Esophagus muscularis mucosa (tissue), 4 donors: ENCODE results near the gene SMCHD1. TPM values are rescaled to one million over a fixed set of nuclear protein-coding genes. Genes with fewer than 3 reads are reported as not detected.

Source experiments
- DNase-seq: peaks from one replicate; pipeline ENCODE4 v3.0.0-alpha.2; 2017; ENCODE audit errors: extremely low spot score
- H3K27ac ChIP-seq, 4 donors: fragments of 200-600 bp; sonication (generic); replicated peaks in 1 of 4; 1 replicate in 3 of 4; 2 replicates in 1 of 4; pipeline ENCODE4 v1.5.1; 2016 to 2019; ENCODE audit warnings: mild to moderate bottlenecking in 1 of 4
- H3K27me3 ChIP-seq, 4 donors: fragments of 200-600 bp; sonication (generic); one replicate each; pipeline versions ENCODE4 v1.5.1 to v1.6.0; 2016 to 2019
- H3K36me3 ChIP-seq, 4 donors: fragments of 200-600 bp; sonication (generic); one replicate each; pipeline ENCODE4 v1.5.1; 2016 to 2019
- H3K4me1 ChIP-seq, 4 donors: fragments of 200-600 bp; sonication (generic); one replicate each; pipeline ENCODE4 v1.5.1; 2016 to 2019
- H3K4me3 ChIP-seq, 4 donors: fragments of 200-600 bp; sonication (generic); 1 replicate in 2 of 4; 2 replicates in 2 of 4; pipeline ENCODE4 v1.5.1; 2016 to 2019; ENCODE audit warnings: mild to moderate bottlenecking in 4 of 4, moderate library complexity in 1 of 4
- H3K9me3 ChIP-seq, 4 donors: fragments of 200-600 bp; sonication (generic); 1 replicate in 3 of 4; 2 replicates in 1 of 4; pipeline ENCODE4 v1.5.1; 2016 to 2019
- EP300 ChIP-seq: sonication (generic); formaldehyde crosslinking; IDR thresholded peaks from one replicate; pipeline ENCODE4 v1.6.1; 2017; ENCODE audit warnings: antibody characterized with exemption
- POLR2A ChIP-seq: fragments of 450-650 bp; IDR thresholded peaks from one replicate; pipeline ENCODE4 v1.6.1; 2017; ENCODE audit warnings: antibody characterized with exemption, moderate library complexity, mild to moderate bottlenecking, low read depth
- POLR2AphosphoS5 ChIP-seq, 2 donors: sonication (generic); formaldehyde crosslinking; IDR thresholded peaks; one replicate each; pipeline ENCODE4 v1.6.1; 2017; ENCODE audit warnings: antibody characterized with exemption in 2 of 2
- WGBS: methylation state at CpG from one replicate; pipeline ENCODE4 v1.1.5; 2018; 5-methylcytosine and 5-hydroxymethylcytosine counted together
- intact Hi-C: fragments of 100-400 bp; cut with DNase I; formaldehyde crosslinking; loops from one replicate; pipeline ENCODE4 v1.15.1; 2023
- total RNA-seq, 4 donors: library from RNA; depleted of rRNA; stranded (reverse); fragments of >200 nt; gene quantifications; one replicate each; pipeline versions ENCODE4 v1.1.0 to v1.2.1, GENCODE V29; 2016
- TF ChIP-seq, protein P1 (sequence below), 3 experiments: fragments of 200-600 bp in 2 of 3; fragments of 450-650 bp in 1 of 3; sonication (generic) in 2 of 3; IDR thresholded peaks; one replicate each; pipeline ENCODE4 v1.5.1; 2017 to 2019; ENCODE audit warnings: antibody characterized with exemption in 3 of 3, mild to moderate bottlenecking in 2 of 3, moderate library complexity in 1 of 3

Gene SMCHD1
- total RNA-seq, 4 donors from 2014 or later: 47.9 to 62.3 (median 58.2) TPM

DNA sequence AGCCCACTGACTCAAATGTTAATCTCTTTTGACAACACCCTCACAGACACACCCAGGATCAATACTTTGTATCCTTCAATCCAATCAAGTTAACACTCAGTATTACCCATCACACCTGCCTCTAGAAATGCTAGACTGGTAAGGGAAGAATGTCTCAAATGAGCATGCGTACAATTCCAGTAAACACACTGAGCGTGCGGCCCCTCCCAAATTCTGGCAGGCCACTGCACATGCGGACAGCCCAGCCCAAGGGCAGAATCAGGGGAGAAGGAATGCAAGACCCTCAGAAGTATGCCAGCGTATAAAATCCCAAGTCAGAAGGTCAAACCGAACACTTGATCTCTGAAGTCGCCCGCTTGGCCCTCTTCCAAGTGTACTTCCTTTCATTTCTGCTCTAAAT is 183.7 kb downstream of the SMCHD1 start:
- H3K4me1 ChIP-seq: no peaks in the 10 kb centered on the region
- H3K27me3 ChIP-seq: no peaks in the 10 kb centered on the region
- H3K36me3 ChIP-seq: no peaks in the 10 kb centered on the region
- no peak for DNase-seq
- intact Hi-C loops: no loop called here
- no peak overlapping the region for H3K4me3 ChIP-seq
- TF ChIP-seq, protein P1, sequence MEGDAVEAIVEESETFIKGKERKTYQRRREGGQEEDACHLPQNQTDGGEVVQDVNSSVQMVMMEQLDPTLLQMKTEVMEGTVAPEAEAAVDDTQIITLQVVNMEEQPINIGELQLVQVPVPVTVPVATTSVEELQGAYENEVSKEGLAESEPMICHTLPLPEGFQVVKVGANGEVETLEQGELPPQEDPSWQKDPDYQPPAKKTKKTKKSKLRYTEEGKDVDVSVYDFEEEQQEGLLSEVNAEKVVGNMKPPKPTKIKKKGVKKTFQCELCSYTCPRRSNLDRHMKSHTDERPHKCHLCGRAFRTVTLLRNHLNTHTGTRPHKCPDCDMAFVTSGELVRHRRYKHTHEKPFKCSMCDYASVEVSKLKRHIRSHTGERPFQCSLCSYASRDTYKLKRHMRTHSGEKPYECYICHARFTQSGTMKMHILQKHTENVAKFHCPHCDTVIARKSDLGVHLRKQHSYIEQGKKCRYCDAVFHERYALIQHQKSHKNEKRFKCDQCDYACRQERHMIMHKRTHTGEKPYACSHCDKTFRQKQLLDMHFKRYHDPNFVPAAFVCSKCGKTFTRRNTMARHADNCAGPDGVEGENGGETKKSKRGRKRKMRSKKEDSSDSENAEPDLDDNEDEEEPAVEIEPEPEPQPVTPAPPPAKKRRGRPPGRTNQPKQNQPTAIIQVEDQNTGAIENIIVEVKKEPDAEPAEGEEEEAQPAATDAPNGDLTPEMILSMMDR (IDR thresholded peaks at IDR 0.05): no peak
- TF ChIP-seq EP300 (no peak), POLR2AphosphoS5 (IDR thresholded peaks at IDR 0.05) (no peak), POLR2A (no peak)
- H3K9me3 ChIP-seq: peaks cover 0 to 11% (median 4%) of the 10 kb centered on the region in 4 donors
- no peak overlapping the region for H3K27ac ChIP-seq
- WGBS: 78% methylated on average over 8 of the region's 8 CpGs

DNA sequence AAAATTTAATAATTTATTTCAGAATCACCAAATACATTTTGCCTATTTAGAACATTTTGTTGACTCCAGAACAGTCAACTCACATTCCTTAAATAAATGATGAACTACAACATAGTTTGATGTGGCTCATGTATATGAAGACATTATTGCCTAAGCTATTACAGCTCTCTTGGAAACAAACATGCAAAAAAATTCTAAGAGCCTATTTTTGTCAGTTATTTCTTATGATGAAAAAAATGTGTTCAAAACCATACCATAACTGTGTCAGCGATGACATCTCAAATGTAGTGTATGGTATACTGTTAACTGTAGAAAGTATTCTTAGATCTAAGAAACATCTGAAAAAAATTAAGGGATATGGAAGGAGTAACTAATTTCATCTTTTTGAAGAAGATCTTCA is 185.0 kb downstream of the SMCHD1 start:
- intact Hi-C loops: no loop called here
- TF ChIP-seq, protein P1 (IDR thresholded peaks at IDR 0.05): no peak
- TF ChIP-seq EP300 (no peak), POLR2AphosphoS5 (IDR thresholded peaks at IDR 0.05) (no peak), POLR2A (no peak)
- Histone ChIP-seq H3K27me3 (peaks cover 0 to 10% (median 0%) of the 10 kb centered on the region in 4 donors), H3K4me3 (no peak overlapping the region), H3K36me3 (no peaks in the 10 kb centered on the region), H3K4me1 (no peaks in the 10 kb centered on the region), H3K9me3 (peaks cover 0 to 11% (median 4%) of the 10 kb centered on the region in 4 donors), H3K27ac (no peak overlapping the region)
- no peak for DNase-seq
- 92% methylated on average over 1 of the region's 1 CpG for WGBS

DNA sequence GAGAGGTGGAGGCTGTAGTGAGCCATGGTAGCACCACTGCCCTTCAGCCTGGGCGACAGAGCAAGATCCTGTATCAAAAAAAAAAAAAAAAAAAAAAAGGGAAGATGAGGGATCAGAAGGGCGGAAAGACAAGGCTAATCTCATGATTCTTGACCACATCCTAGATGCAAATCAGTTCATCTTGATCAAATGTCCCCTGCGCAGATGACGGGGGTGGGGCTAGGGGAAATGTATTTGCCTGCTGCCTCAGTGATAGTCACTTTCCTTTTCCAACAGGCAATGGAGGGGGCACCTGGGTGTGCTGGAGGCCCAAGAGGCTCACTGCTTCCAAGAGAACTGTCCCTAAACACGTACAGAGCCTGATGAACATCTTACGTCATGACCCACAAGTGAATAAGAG is 187.6 kb downstream of the SMCHD1 start:
- H3K9me3 ChIP-seq: peaks cover 0 to under 1% (median 0%) of the 10 kb centered on the region in 4 donors
- H3K4me1 ChIP-seq: peaks cover 9 to 25% (median 23%) of the 10 kb centered on the region in 4 donors
- H3K4me3 ChIP-seq: no peak overlapping the region
- intact Hi-C loops: no loop called here
- TF ChIP-seq POLR2AphosphoS5 (IDR thresholded peaks at IDR 0.05) (no peak), EP300 (no peak), POLR2A (no peak)
- TF ChIP-seq, protein P1 (IDR thresholded peaks at IDR 0.05): no peak
- H3K36me3 ChIP-seq: no peaks in the 10 kb centered on the region
- WGBS: 75% methylated on average over 6 of the region's 6 CpGs
- no peak for DNase-seq
- peaks cover 0 to 37% (median 12%) of the 10 kb centered on the region in 4 donors for H3K27me3 ChIP-seq
- H3K27ac ChIP-seq: no peak overlapping the region

DNA sequence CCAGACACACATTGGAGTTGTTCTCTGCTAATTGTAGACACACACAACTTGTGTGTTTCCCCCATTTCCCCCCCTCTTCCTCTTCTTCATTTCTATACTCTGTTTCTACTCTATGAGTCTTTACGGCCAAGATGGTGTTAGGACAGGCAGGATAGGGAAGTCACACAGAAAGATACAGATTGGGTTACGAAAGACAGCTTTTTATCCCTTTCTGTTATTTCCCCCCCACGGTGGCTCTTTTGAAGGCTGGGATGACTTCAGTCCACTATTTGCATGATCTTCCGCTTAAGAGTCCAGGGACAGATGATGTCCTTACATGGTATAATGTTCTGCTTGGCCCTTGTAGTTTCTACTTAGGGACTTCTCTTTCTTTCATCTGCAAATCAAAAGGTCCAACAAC is 189.6 kb downstream of the SMCHD1 start:
- 76% methylated on average over 4 of the region's 4 CpGs for WGBS
- H3K36me3 ChIP-seq: no peaks in the 10 kb centered on the region
- H3K27me3 ChIP-seq: peaks cover 0 to 49% (median 18%) of the 10 kb centered on the region in 4 donors
- peaks cover 14 to 34% (median 24%) of the 10 kb centered on the region in 4 donors for H3K4me1 ChIP-seq
- intact Hi-C loops: no loop called here
- H3K27ac ChIP-seq: no peak overlapping the region
- DNase-seq: no peak
- TF ChIP-seq EP300: no peak
- TF ChIP-seq POLR2A: no peak
- no peak for TF ChIP-seq POLR2AphosphoS5 (IDR thresholded peaks at IDR 0.05)
- TF ChIP-seq, protein P1 (IDR thresholded peaks at IDR 0.05): no peak
- H3K4me3 ChIP-seq: no peak overlapping the region
- no peaks in the 10 kb centered on the region for H3K9me3 ChIP-seq

DNA sequence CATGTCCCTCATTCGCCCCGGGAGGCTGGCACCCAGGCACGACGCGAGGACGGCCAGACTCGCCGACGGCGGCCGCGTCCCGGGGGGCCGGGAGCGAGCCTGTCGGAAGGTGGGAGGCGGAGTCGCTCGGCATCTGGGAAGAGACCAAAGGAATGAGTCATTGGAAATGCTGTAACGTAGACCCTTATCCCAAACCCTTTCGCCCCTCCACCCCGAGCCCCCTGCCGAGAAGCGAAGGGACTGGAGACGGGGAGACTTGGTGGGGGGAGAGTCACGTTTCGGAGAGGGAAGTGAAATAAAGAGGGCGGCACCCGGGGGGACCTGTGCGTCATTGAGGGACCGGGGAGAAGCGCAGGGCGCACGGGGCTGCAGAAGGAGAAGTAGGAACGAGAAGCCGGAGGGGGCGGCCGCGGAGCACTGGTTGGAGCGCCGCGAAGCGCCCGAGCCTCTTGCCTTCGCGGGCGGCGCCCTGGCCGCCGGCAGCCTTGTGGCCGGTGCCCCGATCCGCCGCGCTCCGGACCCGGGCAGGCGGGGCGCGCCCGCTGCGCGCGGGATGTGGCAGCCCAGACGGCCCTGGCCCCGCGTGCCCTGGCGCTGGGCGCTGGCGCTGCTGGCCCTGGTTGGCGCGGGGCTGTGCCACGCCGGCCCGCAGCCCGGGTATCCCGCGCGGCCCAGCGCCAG is 191.2 kb downstream of the SMCHD1 start, which contains the start of gene EMILIN2:
Gene EMILIN2, plus strand, starts transcription at position 371 of the 681 bp plus-strand sequence. Its CDS starts 183 bp downstream, at position 554.
- peak; percentile 97 for DNase-seq
- H3K27ac ChIP-seq: peak within 1 kb of the TSS; percentile 70 to 77 (median 74)
- H3K9me3 ChIP-seq: no peaks in the 10 kb centered on the region
- intact Hi-C loops: no loop called here
- WGBS: 1% methylated on average over 42 of the region's 80 CpGs
- H3K36me3 ChIP-seq: no peaks in the 10 kb centered on the region
- peaks cover 0 to 53% (median 18%) of the 10 kb centered on the region in 4 donors for H3K27me3 ChIP-seq
- H3K4me3 ChIP-seq: peak within 1 kb of the TSS; percentile 57 to 67 (median 58)
- peaks cover 14 to 34% (median 24%) of the 10 kb centered on the region in 4 donors for H3K4me1 ChIP-seq
- TF ChIP-seq EP300 (no peak), POLR2A (peak; percentile 31), POLR2AphosphoS5 (IDR thresholded peaks at IDR 0.05) (peak in 1 of 2 donors; percentile 56)
- TF ChIP-seq, protein P1 (IDR thresholded peaks at IDR 0.05): no peak
